B cell (primary cell): ENCODE data around the gene CAMSAP2. TPM values are rescaled to one million over a fixed set of nuclear protein-coding genes. Genes with fewer than 3 reads are reported as not detected.
A peak's percentile ranks its signal among the peaks of the same experiment; 100 is the strongest.

Experiments used
- ATAC-seq: fragments of 200-7000 bp; cut with Tn5 transposase; one replicate; pipeline ENCODE4 v1.10.0; 2021; ENCODE audit warnings: low read depth, mild to moderate bottlenecking, moderate number of reproducible peaks, moderate library complexity
- CTCF ChIA-PET: fragments of 350-600 bp; sonication (Branson Sonifier 250); formaldehyde crosslinking; loops from one replicate; lab custom pipeline; 2021; ENCODE audit warnings: antibody characterized with exemption, inconsistent platforms; lab: Charles Lee
- POLR2A ChIA-PET: fragments of 350-600 bp; sonication (Branson Sonifier 250); formaldehyde crosslinking; loops from one replicate; lab custom pipeline; 2021; ENCODE audit warnings: antibody characterized with exemption; lab: Charles Lee
- DNase-seq: peaks from one replicate; pipeline ENCODE4 v3.0.0; 2013
- H2AFZ ChIP-seq: 2 replicates; pipeline ENCODE4 v1.6.1; 2012; ENCODE audit warnings: mild to moderate bottlenecking, low read depth, low read length; ENCODE audit not compliant: insufficient read depth, poor library complexity, severe bottlenecking
- H3K27ac ChIP-seq, 2 donors: 1 replicate in 1 of 2; 2 replicates in 1 of 2; pipeline ENCODE4 v1.5.1; 2012 to 2013; ENCODE audit warnings: low read length in 2 of 2, mild to moderate bottlenecking in 2 of 2, moderate library complexity in 1 of 2
- H3K27me3 ChIP-seq, 4 experiments: fragments of 200-600 bp in 1 of 4; sonication (generic) in 1 of 4; replicated peaks in 1 of 4; 1 replicate in 2 of 4; 2 replicates in 2 of 4; pipeline versions ENCODE4 v1.6.1 to v1.7.0; 2013 to 2016; ENCODE audit warnings: low read length in 3 of 4, mild to moderate bottlenecking in 2 of 4, mixed read lengths in 1 of 4, moderate library complexity in 1 of 4; ENCODE audit not compliant: insufficient read depth in 4 of 4, control insufficient read depth in 3 of 4; ENCODE audit errors: control extremely low read depth in 1 of 4
- H3K36me3 ChIP-seq, 2 experiments: replicated peaks in 1 of 2; 1 replicate in 1 of 2; 2 replicates in 1 of 2; pipeline versions ENCODE4 v1.6.1 to v1.7.1; 2013; ENCODE audit warnings: low read length in 1 of 2; ENCODE audit not compliant: insufficient read depth in 2 of 2, control insufficient read depth in 1 of 2; ENCODE audit errors: control extremely low read depth in 1 of 2, extremely low read depth in 1 of 2
- H3K4me1 ChIP-seq, 2 donors: fragments of 200-600 bp in 1 of 2; sonication (generic) in 1 of 2; 1 replicate in 1 of 2; 2 replicates in 1 of 2; pipeline versions ENCODE4 v1.5.1 to v1.6.1; 2013 to 2017; ENCODE audit warnings: low read length in 2 of 2; ENCODE audit not compliant: control insufficient read depth in 2 of 2, insufficient read depth in 2 of 2
- H3K4me2 ChIP-seq: replicated peaks from 2 replicates; pipeline ENCODE3; 2012; ENCODE audit warnings: mild to moderate bottlenecking, low read depth, low read length; ENCODE audit not compliant: poor library complexity, severe bottlenecking
- H3K4me3 ChIP-seq, 5 experiments: fragments of 200-600 bp in 1 of 5; sonication (generic) in 1 of 5; 1 replicate in 3 of 5; 2 replicates in 2 of 5; pipeline versions ENCODE4 v1.5.1 to v1.7.0; 2011 to 2016; ENCODE audit warnings: low read length in 4 of 5, mild to moderate bottlenecking in 4 of 5, low read depth in 2 of 5, control low read depth in 1 of 5, moderate library complexity in 1 of 5; ENCODE audit not compliant: insufficient read depth in 1 of 5; ENCODE audit errors: control extremely low read depth in 1 of 5, extremely low read depth in 1 of 5
- H3K79me2 ChIP-seq: fragments of 200-600 bp; sonication (generic); one replicate; pipeline ENCODE4 v1.6.0; 2016; ENCODE audit warnings: low read length; ENCODE audit not compliant: control insufficient read depth, insufficient read depth
- H3K9ac ChIP-seq: fragments of 200-600 bp; sonication (generic); 2 replicates; pipeline ENCODE4 v1.6.1; 2017; ENCODE audit warnings: mild to moderate bottlenecking, low read length, moderate library complexity
- H3K9me3 ChIP-seq, 3 donors: one replicate each; pipeline versions ENCODE4 v1.6.1 to v1.7.1; 2013; ENCODE audit warnings: low read length in 2 of 3; ENCODE audit not compliant: control insufficient read depth in 2 of 3, insufficient read depth in 1 of 3; ENCODE audit errors: control extremely low read depth in 1 of 3
- H4K20me1 ChIP-seq: 2 replicates; pipeline ENCODE4 v1.6.0; 2012; ENCODE audit warnings: mild to moderate bottlenecking, low read length; ENCODE audit not compliant: insufficient read depth, control insufficient read depth, poor library complexity, severe bottlenecking
- H3K27ac Mint-ChIP-seq: one replicate; pipeline ENCODE4 v1.8.0; 2021; ENCODE audit warnings: mixed read lengths
- H3K27me3 Mint-ChIP-seq: one replicate; pipeline ENCODE4 v1.8.0; 2021; ENCODE audit warnings: mixed read lengths
- H3K4me1 Mint-ChIP-seq: one replicate; pipeline ENCODE4 v1.8.0; 2021; ENCODE audit warnings: mixed read lengths
- H3K4me3 Mint-ChIP-seq: one replicate; pipeline ENCODE4 v1.8.0; 2021; ENCODE audit warnings: mixed read lengths
- H3K9me3 Mint-ChIP-seq: one replicate; pipeline ENCODE4 v1.8.0; 2022; ENCODE audit warnings: mixed read lengths; ENCODE audit not compliant: insufficient read depth
- CTCF ChIP-seq: fragments of 200-600 bp; IDR thresholded peaks from one replicate; pipeline ENCODE4 v1.8.0; 2022; ENCODE audit warnings: antibody characterized with exemption, mild to moderate bottlenecking
- EZH2 ChIP-seq: IDR thresholded peaks from 2 replicates; pipeline ENCODE4 v1.6.1; 2012; ENCODE audit warnings: borderline replicate concordance, low read depth, mild to moderate bottlenecking, moderate library complexity, low read length; ENCODE audit not compliant: insufficient read depth, poor library complexity, severe bottlenecking
- WGBS: methylation state at CpG from one replicate; pipeline ENCODE4 v1.1.5; 2013; ENCODE audit warnings: missing lambda C conversion rate; ENCODE audit not compliant: insufficient coverage; 5-methylcytosine and 5-hydroxymethylcytosine counted together
- intact Hi-C: fragments of 100-400 bp; cut with micrococcal nuclease; formaldehyde crosslinking; loops from one replicate; pipeline ENCODE4 v1.10.0; 2022
- polyA plus RNA-seq: library from polyadenylated mRNA; depleted of rRNA; stranded (reverse); fragments of >200 nt; gene quantifications from 2 replicates; pipeline ENCODE4 v1.2.3, GENCODE V29; 2012
- total RNA-seq, 2 donors: library from RNA; stranded (reverse); fragments of 120-200 nt in 1 of 2; gene quantifications; 1 replicate in 1 of 2; 2 replicates in 1 of 2; pipeline versions ENCODE4 v1.2.3 to v1.2.4, GENCODE V29; 2013 to 2022

The CAMSAP2 gene
- total and polyA plus RNA-seq, 2 donors (not counting 1 experiment from before 2014, with no cell fraction given), result 0.10 to 2.1 TPM

GRCh38 chr1:200737647-200738291 is 924 bp upstream of the CAMSAP2 start:
- Mint-ChIP-seq H3K27ac (peak overlapping the region; percentile 80), H3K4me1 (peaks cover 17% of the 10 kb centered on the region), H3K9me3 (no peaks in the 10 kb centered on the region), H3K4me3 (peak overlapping the region; percentile 96), H3K27me3 (peaks cover 19% of the 10 kb centered on the region)
- Histone ChIP-seq H3K79me2 (no peaks in the 10 kb centered on the region), H3K36me3 (no peaks in the 10 kb centered on the region), H3K4me2 (peak overlapping the region; percentile 96), H3K9me3 (no peaks in the 10 kb centered on the region), H3K27me3 (peaks cover 0 to 11% (median 6%) of the 10 kb centered on the region in 4 experiments), H3K4me3 (peak overlapping the region in 2 of 5 experiments; percentile 58 to 71), H2AFZ (peak overlapping the region; percentile 78), H3K4me1 (peaks cover 13% of the 10 kb centered on the region in 2 donors), H3K27ac (no peak overlapping the region), H4K20me1 (no peaks in the 10 kb centered on the region), H3K9ac (peak overlapping the region; percentile 80)
- WGBS, result 92% methylated on average over 5 of the region's 8 CpGs
- no peak for ATAC-seq
- DNase-seq, result peak; percentile 12
- intact Hi-C loops, result loop anchor here (2.0 kb wide), 2 partner anchors 67 to 117 kb away; partner anchors contain the start of gene KIF14
- no peak for TF ChIP-seq EZH2
- TF ChIP-seq CTCF, result no peak
- ChIA-PET CTCF (interaction anchor here (1.2 to 1.6 kb wide), 2 partner anchors 66 to 116 kb away, joined by 5 to 12 read pairs; no protein-coding TSS in a partner anchor), POLR2A (no interaction called here)
